Measurements from ENCODE around the gene RFX7. TPM values are rescaled to one million over a fixed set of nuclear protein-coding genes. Genes with fewer than 3 reads are reported as not detected.

Gene RFX7
- total RNA-seq, 1 experiment from 2014 or later = 18.1 TPM

DNA sequence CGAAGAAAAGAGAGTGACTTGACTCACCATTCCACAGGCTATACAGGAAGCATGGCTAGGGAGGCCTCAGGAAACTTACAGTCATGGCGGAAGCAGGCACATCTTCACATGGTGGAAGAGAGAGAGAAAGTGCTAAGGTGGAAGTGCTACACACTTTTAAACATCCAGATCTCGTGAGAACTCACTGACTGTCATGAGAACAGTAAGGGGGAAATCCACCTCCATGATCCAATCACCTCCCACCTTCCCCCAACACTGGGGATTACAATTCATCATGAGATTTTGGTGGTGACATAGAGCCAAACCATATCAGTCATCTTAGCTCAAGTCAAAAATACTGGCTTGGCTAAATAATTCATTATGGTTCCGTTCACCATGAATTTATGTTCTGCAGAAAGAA, 205.0 kb downstream of the RFX7 start:
- Histone ChIP-seq H2AFZ (ENCODE audit: low read depth, low read length, poor library complexity, severe bottlenecking) (no peak overlapping the region), H3K9me2 (ENCODE audit: insufficient read depth) (no peaks in the 10 kb centered on the region), H4K20me1 (ENCODE audit: insufficient read depth) (no peaks in the 10 kb centered on the region), H3K4me1 (ENCODE audit: control insufficient read depth in 1 of 2, insufficient read depth in 2 of 2, low read length in 2 of 2) (peaks cover 18 to 23% of the 10 kb centered on the region in 2 experiments), H3K36me3 (ENCODE audit: control insufficient read depth in 1 of 2, insufficient read depth in 2 of 2, low read length in 2 of 2) (no peaks in the 10 kb centered on the region), H3K9ac (ENCODE audit: low read length) (no peak overlapping the region), H3K4me2 (ENCODE audit: low read length) (no peak overlapping the region), H3K27ac (ENCODE audit: low read depth, low read length) (no peak overlapping the region), H3K4me3 (replicated peaks in 1 of 2; ENCODE audit: low read depth in 1 of 2, low read length in 2 of 2) (no peak overlapping the region), H3K27me3 (ENCODE audit: insufficient read depth, low read length) (no peaks in the 10 kb centered on the region), H3K79me2 (ENCODE audit: insufficient read depth, low read length) (no peaks in the 10 kb centered on the region), H3K9me3 (ENCODE audit: control insufficient read depth in 1 of 2, insufficient read depth in 1 of 2, low read depth in 1 of 2, low read length in 2 of 2) (no peaks in the 10 kb centered on the region)
- TF ChIP-seq FOSL1 (IDR thresholded peaks at IDR 0.05; ENCODE audit: low read depth) (no peak), ZFX (IDR thresholded peaks at IDR 0.05) (no peak), TCF7L2 (IDR thresholded peaks at IDR 0.05; ENCODE audit: borderline replicate concordance, extremely low read depth, insufficient read depth, insufficient read length) (no peak)
- TF ChIP-seq, protein P1, sequence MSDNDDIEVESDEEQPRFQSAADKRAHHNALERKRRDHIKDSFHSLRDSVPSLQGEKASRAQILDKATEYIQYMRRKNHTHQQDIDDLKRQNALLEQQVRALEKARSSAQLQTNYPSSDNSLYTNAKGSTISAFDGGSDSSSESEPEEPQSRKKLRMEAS (IDR thresholded peaks at IDR 0.05) = no peak
- BruUV-seq (replicated peaks) = no TSS peak
- no peak for ATAC-seq
- DNase-seq (ENCODE audit: low read depth, low spot score) = no peak
- ChIA-PET CTCF (interaction anchor here (1.3 kb wide), 1 partner anchor 20 kb away, joined by 6 read pairs; no protein-coding TSS in a partner anchor), POLR2A (no interaction called here), RAD21 (ENCODE audit: low non-redundant PET in 1 of 2, low total read pairs in 2 of 2, uncharacterized antibody in 2 of 2, unreplicated experiment in 2 of 2) (no interaction called here)
- intact Hi-C loops (cut with micrococcal nuclease) = no loop called here

- ChIA-PET CTCF (no interaction called here), POLR2A (no interaction called here), RAD21 (ENCODE audit: low non-redundant PET in 1 of 2, low total read pairs in 2 of 2, uncharacterized antibody in 2 of 2, unreplicated experiment in 2 of 2) (no interaction called here)
- Histone ChIP-seq H3K4me1 (ENCODE audit: control insufficient read depth in 1 of 2, insufficient read depth in 2 of 2, low read length in 2 of 2) (peaks cover 18 to 23% of the 10 kb centered on the region in 2 experiments), H3K4me3 (replicated peaks in 1 of 2; ENCODE audit: low read depth in 1 of 2, low read length in 2 of 2) (no peak overlapping the region), H3K9me2 (ENCODE audit: insufficient read depth) (no peaks in the 10 kb centered on the region), H3K27me3 (ENCODE audit: insufficient read depth, low read length) (no peaks in the 10 kb centered on the region), H3K9ac (ENCODE audit: low read length) (no peak overlapping the region), H2AFZ (ENCODE audit: low read depth, low read length, poor library complexity, severe bottlenecking) (no peak overlapping the region), H3K79me2 (ENCODE audit: insufficient read depth, low read length) (no peaks in the 10 kb centered on the region), H3K27ac (ENCODE audit: low read depth, low read length) (no peak overlapping the region), H3K36me3 (ENCODE audit: control insufficient read depth in 1 of 2, insufficient read depth in 2 of 2, low read length in 2 of 2) (no peaks in the 10 kb centered on the region), H4K20me1 (ENCODE audit: insufficient read depth) (no peaks in the 10 kb centered on the region), H3K9me3 (ENCODE audit: control insufficient read depth in 1 of 2, insufficient read depth in 1 of 2, low read depth in 1 of 2, low read length in 2 of 2) (no peaks in the 10 kb centered on the region), H3K4me2 (ENCODE audit: low read length) (no peak overlapping the region)
- intact Hi-C loops (cut with micrococcal nuclease) = no loop called here
- BruUV-seq (replicated peaks) = no TSS peak
- ATAC-seq = no peak
- no peak for DNase-seq (ENCODE audit: low read depth, low spot score)
- TF ChIP-seq, protein P2, sequence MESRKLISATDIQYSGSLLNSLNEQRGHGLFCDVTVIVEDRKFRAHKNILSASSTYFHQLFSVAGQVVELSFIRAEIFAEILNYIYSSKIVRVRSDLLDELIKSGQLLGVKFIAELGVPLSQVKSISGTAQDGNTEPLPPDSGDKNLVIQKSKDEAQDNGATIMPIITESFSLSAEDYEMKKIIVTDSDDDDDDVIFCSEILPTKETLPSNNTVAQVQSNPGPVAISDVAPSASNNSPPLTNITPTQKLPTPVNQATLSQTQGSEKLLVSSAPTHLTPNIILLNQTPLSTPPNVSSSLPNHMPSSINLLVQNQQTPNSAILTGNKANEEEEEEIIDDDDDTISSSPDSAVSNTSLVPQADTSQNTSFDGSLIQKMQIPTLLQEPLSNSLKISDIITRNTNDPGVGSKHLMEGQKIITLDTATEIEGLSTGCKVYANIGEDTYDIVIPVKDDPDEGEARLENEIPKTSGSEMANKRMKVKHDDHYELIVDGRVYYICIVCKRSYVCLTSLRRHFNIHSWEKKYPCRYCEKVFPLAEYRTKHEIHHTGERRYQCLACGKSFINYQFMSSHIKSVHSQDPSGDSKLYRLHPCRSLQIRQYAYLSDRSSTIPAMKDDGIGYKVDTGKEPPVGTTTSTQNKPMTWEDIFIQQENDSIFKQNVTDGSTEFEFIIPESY (IDR thresholded peaks at IDR 0.05; ENCODE audit: extremely low read depth, insufficient replicate concordance, low read length) = no peak
- TF ChIP-seq EGR1 (IDR thresholded peaks at IDR 0.05; ENCODE audit: low read depth) (no peak), SRF (IDR thresholded peaks at IDR 0.05; ENCODE audit: low read depth) (no peak), ZNF274 (IDR thresholded peaks at IDR 0.05; ENCODE audit: low read depth, low read length) (no peak), CTCF (IDR thresholded peaks at IDR 0.05 in 2 of 3, conservative IDR thresholded peaks at IDR 0.05 in 1 of 3; ENCODE audit: borderline replicate concordance in 1 of 3, insufficient read depth in 1 of 3, low read depth in 2 of 3, low read length in 2 of 3) (no peak), FOSL1 (IDR thresholded peaks at IDR 0.05; ENCODE audit: low read depth) (no peak)
- TF ChIP-seq, protein P3, sequence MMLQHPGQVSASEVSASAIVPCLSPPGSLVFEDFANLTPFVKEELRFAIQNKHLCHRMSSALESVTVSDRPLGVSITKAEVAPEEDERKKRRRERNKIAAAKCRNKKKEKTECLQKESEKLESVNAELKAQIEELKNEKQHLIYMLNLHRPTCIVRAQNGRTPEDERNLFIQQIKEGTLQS (IDR thresholded peaks at IDR 0.05) = no peak
Observed at GRCh38 chr15:56038015-56038414, 205.7 kb downstream of the RFX7 start.
